Measurements from ENCODE around the gene SLC39A11.

DNA sequence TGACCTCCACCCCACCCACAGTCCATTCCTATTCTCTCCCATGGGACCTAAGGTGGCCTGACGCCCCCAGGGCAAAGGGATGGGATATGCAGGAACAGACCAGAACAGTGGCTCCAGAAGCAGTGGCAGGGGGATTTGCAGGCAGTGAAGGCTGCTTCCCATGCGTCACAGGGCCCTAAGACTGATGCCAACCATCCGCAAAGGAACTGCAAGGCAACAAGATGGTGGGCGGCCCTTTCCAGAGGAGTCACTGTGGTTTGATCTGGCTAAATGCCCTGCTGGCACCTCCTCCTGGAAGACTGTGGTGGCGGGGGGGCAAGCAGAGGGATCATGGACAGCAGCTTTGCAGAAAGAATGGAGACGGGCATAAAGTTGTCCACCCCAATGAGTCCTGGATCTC, 4.4 kb upstream of the SLC39A11 start:
- TF ChIP-seq, protein P1, sequence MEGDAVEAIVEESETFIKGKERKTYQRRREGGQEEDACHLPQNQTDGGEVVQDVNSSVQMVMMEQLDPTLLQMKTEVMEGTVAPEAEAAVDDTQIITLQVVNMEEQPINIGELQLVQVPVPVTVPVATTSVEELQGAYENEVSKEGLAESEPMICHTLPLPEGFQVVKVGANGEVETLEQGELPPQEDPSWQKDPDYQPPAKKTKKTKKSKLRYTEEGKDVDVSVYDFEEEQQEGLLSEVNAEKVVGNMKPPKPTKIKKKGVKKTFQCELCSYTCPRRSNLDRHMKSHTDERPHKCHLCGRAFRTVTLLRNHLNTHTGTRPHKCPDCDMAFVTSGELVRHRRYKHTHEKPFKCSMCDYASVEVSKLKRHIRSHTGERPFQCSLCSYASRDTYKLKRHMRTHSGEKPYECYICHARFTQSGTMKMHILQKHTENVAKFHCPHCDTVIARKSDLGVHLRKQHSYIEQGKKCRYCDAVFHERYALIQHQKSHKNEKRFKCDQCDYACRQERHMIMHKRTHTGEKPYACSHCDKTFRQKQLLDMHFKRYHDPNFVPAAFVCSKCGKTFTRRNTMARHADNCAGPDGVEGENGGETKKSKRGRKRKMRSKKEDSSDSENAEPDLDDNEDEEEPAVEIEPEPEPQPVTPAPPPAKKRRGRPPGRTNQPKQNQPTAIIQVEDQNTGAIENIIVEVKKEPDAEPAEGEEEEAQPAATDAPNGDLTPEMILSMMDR (IDR thresholded peaks at IDR 0.05), result no peak
- TF ChIP-seq EP300 (IDR thresholded peaks at IDR 0.05) (no peak), POLR2A (IDR thresholded peaks at IDR 0.05) (no peak)
